Stimulated activated CD8-positive, alpha-beta memory T cell treated with anti-CD3 and anti-CD28 coated beads, Interleukin-7, amount 100 ng/mL, for 24 hours (primary cell): ENCODE data around the gene NKX1-1.

Experiments
- DNase-seq: peaks from one replicate; pipeline ENCODE4 v3.0.0-alpha.2; 2020; ENCODE audit warnings: low read depth

NKX1-1 gene

GRCh38 chr4:1385373-1386340 is 20.6 kb downstream of the NKX1-1 start:
- DNase-seq: no peak

- no peak for DNase-seq
These were observed 21.4 kb downstream of the NKX1-1 start for GRCh38 chr4:1384675-1385372.

GRCh38 chr4:1383728-1384591 is 22.3 kb downstream of the NKX1-1 start:
- DNase-seq: no peak

GRCh38 chr4:1382776-1383727 is 23.2 kb downstream of the NKX1-1 start:
- DNase-seq: no peak

- no peak for DNase-seq
These were observed 24.2 kb downstream of the NKX1-1 start for GRCh38 chr4:1381944-1382541.

- DNase-seq: no peak
These were observed 25.0 kb downstream of the NKX1-1 start for GRCh38 chr4:1381181-1381621.

GRCh38 chr4:1380368-1381151 is 25.7 kb downstream of the NKX1-1 start:
- DNase-seq: no peak

- DNase-seq: no peak
These were observed 26.4 kb downstream of the NKX1-1 start for GRCh38 chr4:1379801-1380331.

- no peak for DNase-seq
These were observed 26.9 kb downstream of the NKX1-1 start for GRCh38 chr4:1379351-1379781.

GRCh38 chr4:1378559-1379231 is 27.5 kb downstream of the NKX1-1 start:
- no peak for DNase-seq

GRCh38 chr4:1377606-1378261 is 28.5 kb downstream of the NKX1-1 start:
- DNase-seq: no peak

GRCh38 chr4:1376841-1377605 is 29.2 kb downstream of the NKX1-1 start:
- no peak for DNase-seq

GRCh38 chr4:1376391-1376840 is 29.8 kb downstream of the NKX1-1 start:
- no peak for DNase-seq

- no peak for DNase-seq
These were observed 30.4 kb downstream of the NKX1-1 start for GRCh38 chr4:1375761-1376322.

GRCh38 chr4:1375051-1375721 is 31.1 kb downstream of the NKX1-1 start:
- no peak for DNase-seq

GRCh38 chr4:1374706-1375045 is 31.6 kb downstream of the NKX1-1 start:
- no peak for DNase-seq
